DOHH2 (cell line): ENCODE data around the gene CDC5L.

Source experiments
- H3F3A ChIP-seq: fragments of 200-600 bp; sonication (generic), shearing (Covaris generic); 2 replicates; pipeline ENCODE4 v1.6.0; 2016; ENCODE audit warnings: antibody characterized with exemption, mild to moderate bottlenecking; ENCODE audit not compliant: control insufficient read depth, insufficient read depth
- H3K27ac ChIP-seq: fragments of 200-600 bp; sonication (generic); 2 replicates; pipeline ENCODE4 v1.5.1; 2014; ENCODE audit warnings: low read depth, mild to moderate bottlenecking, low read length, moderate library complexity
- H3K27me3 ChIP-seq: fragments of 200-600 bp; sonication (generic); 2 replicates; pipeline ENCODE4 v1.6.1; 2014; ENCODE audit warnings: mild to moderate bottlenecking, low read length, mixed read lengths; ENCODE audit not compliant: control insufficient read depth
- H3K36me3 ChIP-seq: fragments of 200-600 bp; sonication (generic); 2 replicates; pipeline ENCODE4 v1.6.1; 2014; ENCODE audit warnings: mild to moderate bottlenecking, low read length, moderate library complexity, mixed read lengths; ENCODE audit not compliant: control insufficient read depth
- H3K4me1 ChIP-seq: fragments of 200-600 bp; sonication (generic); 2 replicates; pipeline ENCODE4 v1.6.1; 2014; ENCODE audit warnings: mild to moderate bottlenecking, low read length, mixed read lengths; ENCODE audit not compliant: control insufficient read depth
- H3K4me2 ChIP-seq: fragments of 200-600 bp; sonication (generic); 2 replicates; pipeline ENCODE4 v1.6.0; 2014; ENCODE audit warnings: mild to moderate bottlenecking, low read length, moderate library complexity
- H3K4me3 ChIP-seq: fragments of 200-600 bp; sonication (generic); 2 replicates; pipeline ENCODE4 v1.5.1; 2014; ENCODE audit warnings: mild to moderate bottlenecking, low read length, mixed read lengths
- H3K79me2 ChIP-seq: fragments of 200-600 bp; sonication (generic); 2 replicates; pipeline ENCODE4 v1.6.1; 2014; ENCODE audit warnings: mild to moderate bottlenecking, low read length, mixed read lengths; ENCODE audit not compliant: control insufficient read depth
- H3K9me2 ChIP-seq: fragments of 200-600 bp; sonication (generic); replicated peaks from 2 replicates; pipeline ENCODE4 v1.6.1; 2014; ENCODE audit warnings: mild to moderate bottlenecking, low read length, mixed read lengths; ENCODE audit not compliant: control insufficient read depth
- H3K9me3 ChIP-seq: fragments of 200-600 bp; sonication (generic); 2 replicates; pipeline ENCODE4 v1.6.1; 2014; ENCODE audit warnings: antibody characterized with exemption, low read length, mixed read lengths; ENCODE audit not compliant: control insufficient read depth, insufficient read depth
- H4K20me1 ChIP-seq: fragments of 200-600 bp; sonication (generic); 2 replicates; pipeline ENCODE4 v1.6.0; 2014; ENCODE audit warnings: low read depth, mild to moderate bottlenecking, antibody characterized with exemption, low read length, moderate library complexity; ENCODE audit not compliant: control insufficient read depth, insufficient read depth
- CTCF ChIP-seq: fragments of 200-600 bp; sonication (generic); IDR thresholded peaks from one replicate; pipeline ENCODE4 v1.5.1; 2014; ENCODE audit warnings: antibody characterized with exemption, mild to moderate bottlenecking, low read depth, low read length; ENCODE audit not compliant: poor library complexity, severe bottlenecking
- EZH2phosphoT487 ChIP-seq: fragments of 200-600 bp; sonication (generic); IDR thresholded peaks from 2 replicates; pipeline ENCODE4 v1.6.1; 2017; ENCODE audit warnings: borderline replicate concordance, mild to moderate bottlenecking, antibody characterized with exemption, low read length, moderate library complexity, mixed read lengths

CDC5L gene

GRCh38 chr6:44464527-44465310, 77.2 kb downstream of the CDC5L start:
- Histone ChIP-seq H3K27me3 (peaks cover 4% of the 10 kb centered on the region), H3K4me1 (no peaks in the 10 kb centered on the region), H3K9me2 (no peaks in the 10 kb centered on the region), H3K36me3 (no peaks in the 10 kb centered on the region), H3K79me2 (no peaks in the 10 kb centered on the region), H4K20me1 (no peaks in the 10 kb centered on the region), H3K4me3 (no peak overlapping the region), H3K9me3 (no peaks in the 10 kb centered on the region), H3F3A (no peaks in the 10 kb centered on the region), H3K4me2 (no peak overlapping the region), H3K27ac (no peak overlapping the region)
- TF ChIP-seq CTCF: no peak
- no peak for TF ChIP-seq EZH2phosphoT487

GRCh38 chr6:44466955-44467354, 79.4 kb downstream of the CDC5L start:
- TF ChIP-seq EZH2phosphoT487 (no peak), CTCF (no peak)
- Histone ChIP-seq H3K79me2 (no peaks in the 10 kb centered on the region), H3K27me3 (peaks cover 6% of the 10 kb centered on the region), H3K36me3 (no peaks in the 10 kb centered on the region), H3K27ac (no peak overlapping the region), H3K4me2 (no peak overlapping the region), H3K9me3 (no peaks in the 10 kb centered on the region), H3K4me1 (no peaks in the 10 kb centered on the region), H4K20me1 (no peaks in the 10 kb centered on the region), H3K9me2 (no peaks in the 10 kb centered on the region), H3K4me3 (no peak overlapping the region), H3F3A (no peaks in the 10 kb centered on the region)

GRCh38 chr6:44468835-44469234, 81.3 kb downstream of the CDC5L start:
- no peak overlapping the region for H3K4me2 ChIP-seq
- no peaks in the 10 kb centered on the region for H3F3A ChIP-seq
- no peak overlapping the region for H3K27ac ChIP-seq
- no peaks in the 10 kb centered on the region for H3K79me2 ChIP-seq
- H4K20me1 ChIP-seq: no peaks in the 10 kb centered on the region
- H3K9me2 ChIP-seq: no peaks in the 10 kb centered on the region
- no peaks in the 10 kb centered on the region for H3K36me3 ChIP-seq
- H3K9me3 ChIP-seq: no peaks in the 10 kb centered on the region
- no peaks in the 10 kb centered on the region for H3K4me1 ChIP-seq
- no peak overlapping the region for H3K4me3 ChIP-seq
- TF ChIP-seq CTCF: no peak
- TF ChIP-seq EZH2phosphoT487: no peak
- peaks cover 7% of the 10 kb centered on the region for H3K27me3 ChIP-seq

GRCh38 chr6:44470115-44470464, 82.6 kb downstream of the CDC5L start:
- Histone ChIP-seq H3K9me2 (no peaks in the 10 kb centered on the region), H3K4me3 (no peak overlapping the region), H3K4me2 (no peak overlapping the region), H3K4me1 (no peaks in the 10 kb centered on the region), H3K27me3 (peaks cover 12% of the 10 kb centered on the region), H4K20me1 (no peaks in the 10 kb centered on the region), H3K79me2 (no peaks in the 10 kb centered on the region), H3F3A (no peaks in the 10 kb centered on the region), H3K9me3 (no peaks in the 10 kb centered on the region), H3K36me3 (no peaks in the 10 kb centered on the region), H3K27ac (no peak overlapping the region)
- TF ChIP-seq EZH2phosphoT487 (no peak), CTCF (peak; percentile 43)
